GM12864 (cell line): Measurements from ENCODE around the gene SLC16A10.

Source experiments
- DNase-seq: peaks from one replicate; pipeline ENCODE4 v3.0.0-alpha.2; 2011; ENCODE audit warnings: low read depth
- H3K4me3 ChIP-seq: 2 replicates; pipeline ENCODE4 v1.5.1; 2011; ENCODE audit warnings: mild to moderate bottlenecking, low read depth, low read length, control low read depth
- TF ChIP-seq, protein P1 (sequence below): IDR thresholded peaks from 2 replicates; pipeline ENCODE4 v1.5.1; 2011; ENCODE audit warnings: low read depth, mild to moderate bottlenecking, moderate library complexity, low read length, control low read depth, inconsistent platforms; ENCODE audit errors: missing control alignments

SLC16A10 gene

DNA sequence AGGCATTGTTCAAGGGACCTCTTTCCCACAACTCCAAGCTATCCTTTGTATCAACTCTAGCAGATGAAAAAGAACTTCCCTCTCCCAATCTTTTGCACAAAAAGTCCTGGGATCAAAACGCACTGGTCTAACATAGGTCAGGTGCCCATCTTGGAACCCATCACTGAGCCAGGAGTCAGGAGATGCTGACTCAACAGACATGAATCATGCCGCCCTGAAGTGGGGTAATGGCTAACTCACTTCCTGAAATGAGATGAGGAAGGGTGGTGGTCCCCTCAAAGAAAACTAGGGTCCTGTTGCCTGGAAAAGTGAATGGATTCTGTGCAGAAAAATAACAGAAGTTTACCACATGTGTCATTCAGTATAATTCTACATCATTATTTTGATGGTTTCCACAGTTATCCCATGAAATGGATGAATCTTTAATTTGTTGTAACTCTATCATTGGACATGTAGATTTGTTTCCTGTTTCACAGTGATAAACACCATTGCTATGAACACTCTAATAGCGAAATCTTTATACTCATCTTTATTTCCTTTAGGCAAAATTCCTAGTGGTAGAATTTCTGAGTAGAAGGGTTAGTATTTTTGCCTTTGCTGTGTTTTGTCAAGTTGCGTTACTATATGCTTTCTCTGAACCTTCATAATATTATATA lies 151.3 kb downstream of the SLC16A10 start:
- TF ChIP-seq, protein P1, sequence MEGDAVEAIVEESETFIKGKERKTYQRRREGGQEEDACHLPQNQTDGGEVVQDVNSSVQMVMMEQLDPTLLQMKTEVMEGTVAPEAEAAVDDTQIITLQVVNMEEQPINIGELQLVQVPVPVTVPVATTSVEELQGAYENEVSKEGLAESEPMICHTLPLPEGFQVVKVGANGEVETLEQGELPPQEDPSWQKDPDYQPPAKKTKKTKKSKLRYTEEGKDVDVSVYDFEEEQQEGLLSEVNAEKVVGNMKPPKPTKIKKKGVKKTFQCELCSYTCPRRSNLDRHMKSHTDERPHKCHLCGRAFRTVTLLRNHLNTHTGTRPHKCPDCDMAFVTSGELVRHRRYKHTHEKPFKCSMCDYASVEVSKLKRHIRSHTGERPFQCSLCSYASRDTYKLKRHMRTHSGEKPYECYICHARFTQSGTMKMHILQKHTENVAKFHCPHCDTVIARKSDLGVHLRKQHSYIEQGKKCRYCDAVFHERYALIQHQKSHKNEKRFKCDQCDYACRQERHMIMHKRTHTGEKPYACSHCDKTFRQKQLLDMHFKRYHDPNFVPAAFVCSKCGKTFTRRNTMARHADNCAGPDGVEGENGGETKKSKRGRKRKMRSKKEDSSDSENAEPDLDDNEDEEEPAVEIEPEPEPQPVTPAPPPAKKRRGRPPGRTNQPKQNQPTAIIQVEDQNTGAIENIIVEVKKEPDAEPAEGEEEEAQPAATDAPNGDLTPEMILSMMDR, result no peak
- no peak overlapping the region for H3K4me3 ChIP-seq
- DNase-seq, result no peak

DNA sequence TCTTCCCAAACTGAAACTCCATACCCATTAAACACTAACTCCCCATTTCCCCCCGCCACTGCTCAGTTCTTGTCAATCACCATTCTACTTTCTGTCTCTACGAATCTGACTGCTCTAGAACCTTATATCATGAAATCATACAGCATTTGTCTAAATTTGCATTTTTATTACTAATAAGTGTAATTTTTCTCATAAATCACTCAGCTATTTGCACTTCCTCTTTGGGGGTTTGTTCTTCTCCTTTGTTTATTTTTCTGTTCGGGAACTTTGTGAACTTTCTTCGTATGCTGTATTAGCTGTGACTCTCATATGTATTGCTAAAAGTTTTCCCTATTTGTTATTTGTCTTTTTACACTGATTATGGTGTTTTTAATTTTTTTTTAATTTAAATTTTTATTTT lies 152.2 kb downstream of the SLC16A10 start:
- no peak overlapping the region for H3K4me3 ChIP-seq
- DNase-seq, result no peak
- TF ChIP-seq, protein P1, result no peak

DNA sequence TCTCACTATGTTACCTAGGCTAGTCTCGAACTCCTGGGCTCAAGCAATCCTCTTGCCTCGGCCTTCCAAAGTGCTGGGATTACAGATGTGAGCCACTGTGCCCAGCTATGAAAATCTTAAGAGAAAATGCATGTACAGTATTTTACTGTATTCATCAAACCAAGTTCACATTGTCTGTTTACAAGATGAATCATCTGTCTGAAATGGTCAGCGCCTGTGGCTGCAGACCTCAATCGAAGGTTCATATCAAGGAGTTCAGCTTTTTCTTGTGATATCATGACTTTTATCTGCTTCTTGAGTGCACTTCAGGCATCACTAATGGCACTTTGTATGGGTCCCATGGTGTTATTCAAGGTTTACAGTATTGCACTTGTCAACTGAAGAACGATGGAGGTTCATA lies 155.1 kb downstream of the SLC16A10 start:
- TF ChIP-seq, protein P1, result no peak
- no peak overlapping the region for H3K4me3 ChIP-seq
- DNase-seq, result no peak

DNA sequence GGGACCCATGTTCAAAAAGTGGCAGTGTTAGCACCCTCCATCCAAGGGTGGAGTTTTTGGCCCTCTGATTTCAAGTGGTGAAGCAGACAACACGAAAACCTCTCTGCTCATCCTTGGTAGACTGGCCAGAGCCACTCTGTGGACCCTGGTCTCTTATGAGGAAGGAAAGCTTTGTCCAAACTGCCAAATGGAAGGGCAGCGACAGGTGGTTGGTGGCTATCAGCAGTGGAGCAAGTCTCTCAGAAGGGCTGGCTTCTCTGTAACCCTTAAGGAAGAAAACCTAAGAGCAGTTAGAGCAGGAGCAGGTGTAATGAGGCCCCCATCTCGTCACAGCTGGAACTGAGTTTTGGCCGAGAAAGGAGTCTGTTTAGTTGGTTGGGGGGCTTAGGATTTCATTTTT lies 155.8 kb downstream of the SLC16A10 start:
- H3K4me3 ChIP-seq, result no peak overlapping the region
- TF ChIP-seq, protein P1, result no peak
- no peak for DNase-seq

DNA sequence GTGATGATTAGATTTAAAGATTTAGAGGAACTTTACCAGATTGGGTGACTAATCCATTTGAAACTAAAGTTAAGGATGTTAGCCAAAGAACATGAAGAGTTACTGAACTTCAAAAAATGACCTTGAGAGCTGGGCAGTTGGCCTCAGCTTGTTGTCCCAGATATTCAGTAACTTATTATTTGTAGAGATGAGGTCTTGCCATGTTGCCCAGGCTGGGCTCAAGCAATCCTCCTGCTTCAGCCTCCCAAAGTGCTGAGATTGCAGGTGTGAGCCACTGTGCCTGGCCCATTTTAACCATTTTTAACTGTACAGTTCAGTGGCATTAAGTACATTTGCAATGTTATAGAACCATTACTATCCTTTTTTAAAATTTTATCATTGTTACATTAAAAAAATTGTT lies 161.5 kb downstream of the SLC16A10 start:
- TF ChIP-seq, protein P1, result no peak
- DNase-seq, result no peak
- H3K4me3 ChIP-seq, result no peak overlapping the region

DNA sequence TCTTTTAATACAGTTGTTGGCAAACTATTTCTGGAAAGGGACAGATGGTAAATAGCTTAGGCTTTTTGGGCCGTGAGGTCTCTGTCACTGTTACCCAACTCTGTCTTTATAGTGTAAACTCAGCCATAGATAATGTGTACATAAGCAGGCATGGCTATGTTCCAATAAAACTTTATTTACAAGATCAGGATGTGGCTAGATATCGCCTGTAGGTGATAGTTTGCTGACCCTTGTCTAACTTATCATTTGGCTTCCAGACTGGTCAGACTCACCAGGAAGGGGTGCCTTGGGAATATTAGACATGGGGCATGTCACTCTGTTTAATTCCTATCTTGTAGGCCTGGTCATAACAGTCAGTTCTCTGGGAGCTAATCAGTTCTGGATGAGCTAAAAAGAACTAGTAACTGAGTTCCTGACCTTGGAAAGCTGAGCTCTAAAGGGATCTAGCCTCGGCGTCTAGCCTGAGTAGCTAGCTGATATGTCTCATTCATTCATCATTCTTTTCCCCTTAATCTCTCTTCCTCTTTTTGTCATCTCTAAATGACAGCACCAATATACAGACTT lies 163.6 kb downstream of the SLC16A10 start:
- H3K4me3 ChIP-seq, result no peak overlapping the region
- no peak for DNase-seq
- TF ChIP-seq, protein P1, result no peak

DNA sequence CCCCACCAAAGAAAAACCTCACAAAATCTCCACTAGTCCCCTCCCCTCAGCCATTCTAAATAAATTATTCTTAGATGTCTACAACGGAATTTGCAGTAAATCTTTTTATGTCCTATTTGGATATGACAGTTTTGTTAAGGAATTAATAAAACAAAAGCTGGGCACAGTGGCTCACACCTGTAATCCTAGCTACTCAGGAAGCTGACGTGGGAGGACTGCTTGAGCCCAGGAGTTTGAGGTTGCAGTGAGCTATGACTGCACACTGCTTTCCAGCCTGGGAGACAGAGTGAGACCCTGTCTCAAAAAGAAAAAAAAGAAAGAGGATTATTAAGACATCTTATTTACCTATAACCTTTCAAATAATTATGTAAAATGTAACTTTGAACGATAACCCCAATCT lies 165.4 kb downstream of the SLC16A10 start:
- no peak overlapping the region for H3K4me3 ChIP-seq
- TF ChIP-seq, protein P1, result no peak

More for the DNA sequence above, 165.4 kb downstream of the SLC16A10 start:
- DNase-seq, result no peak
